PC-9 (cell line): ENCODE measurements around the gene OAT.

Source experiments
- EZH2 ChIP-seq: fragments of 200-600 bp; sonication (generic); IDR thresholded peaks from 2 replicates; pipeline ENCODE4 v1.8.0; 2017; ENCODE audit warnings: antibody characterized with exemption, low read depth
- TF ChIP-seq, protein P1 (sequence below): fragments of 200-600 bp; sonication (generic); conservative IDR thresholded peaks from 2 replicates; pipeline ENCODE4 v1.6.1; 2017; ENCODE audit warnings: mixed run types, antibody characterized with exemption, mild to moderate bottlenecking, moderate library complexity

DNA sequence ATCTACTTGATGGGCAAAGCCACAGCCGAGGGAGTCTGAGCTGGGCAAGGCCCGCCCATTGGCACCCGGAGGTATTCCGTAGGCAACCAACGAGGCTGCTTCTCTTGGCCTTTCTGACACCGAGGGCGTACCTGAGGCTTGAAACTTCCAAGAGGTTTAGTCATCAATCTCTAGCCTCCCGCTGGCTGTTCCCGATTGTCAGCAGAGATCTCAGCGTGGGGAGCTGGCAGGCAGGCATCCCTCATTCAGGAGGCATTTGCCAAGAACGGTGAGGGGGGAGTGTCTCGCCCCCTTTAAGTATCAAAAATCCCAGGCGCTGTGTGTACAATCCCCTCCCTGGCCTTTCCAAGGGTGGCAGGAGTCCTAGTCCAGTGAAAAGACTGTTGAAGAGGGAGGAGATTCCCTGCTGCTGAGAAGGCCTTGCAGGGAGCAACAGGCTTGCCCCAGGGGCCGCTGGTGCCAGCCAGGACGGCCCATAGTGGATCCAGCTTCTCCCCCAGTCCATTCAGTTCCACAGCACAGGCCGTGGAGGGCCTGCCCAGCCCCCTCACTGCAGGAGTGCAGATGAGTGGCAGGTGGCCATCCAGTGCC is 39.7 kb downstream of the OAT start:
- TF ChIP-seq, protein P1, sequence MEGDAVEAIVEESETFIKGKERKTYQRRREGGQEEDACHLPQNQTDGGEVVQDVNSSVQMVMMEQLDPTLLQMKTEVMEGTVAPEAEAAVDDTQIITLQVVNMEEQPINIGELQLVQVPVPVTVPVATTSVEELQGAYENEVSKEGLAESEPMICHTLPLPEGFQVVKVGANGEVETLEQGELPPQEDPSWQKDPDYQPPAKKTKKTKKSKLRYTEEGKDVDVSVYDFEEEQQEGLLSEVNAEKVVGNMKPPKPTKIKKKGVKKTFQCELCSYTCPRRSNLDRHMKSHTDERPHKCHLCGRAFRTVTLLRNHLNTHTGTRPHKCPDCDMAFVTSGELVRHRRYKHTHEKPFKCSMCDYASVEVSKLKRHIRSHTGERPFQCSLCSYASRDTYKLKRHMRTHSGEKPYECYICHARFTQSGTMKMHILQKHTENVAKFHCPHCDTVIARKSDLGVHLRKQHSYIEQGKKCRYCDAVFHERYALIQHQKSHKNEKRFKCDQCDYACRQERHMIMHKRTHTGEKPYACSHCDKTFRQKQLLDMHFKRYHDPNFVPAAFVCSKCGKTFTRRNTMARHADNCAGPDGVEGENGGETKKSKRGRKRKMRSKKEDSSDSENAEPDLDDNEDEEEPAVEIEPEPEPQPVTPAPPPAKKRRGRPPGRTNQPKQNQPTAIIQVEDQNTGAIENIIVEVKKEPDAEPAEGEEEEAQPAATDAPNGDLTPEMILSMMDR = no peak
- TF ChIP-seq EZH2 = no peak
